Astrocyte (in vitro differentiated cells and primary cell): ENCODE data around the gene GKN2.

Source experiments
- CTCF ChIP-seq: IDR thresholded peaks from 2 replicates; pipeline ENCODE4 v1.5.1; 2011; ENCODE audit warnings: low read depth, mild to moderate bottlenecking, inconsistent platforms, low read length, moderate library complexity; ENCODE audit not compliant: insufficient read depth
- EZH2 ChIP-seq: IDR thresholded peaks from 2 replicates; pipeline ENCODE4 v1.6.1; 2012; ENCODE audit warnings: mild to moderate bottlenecking, low read length, inconsistent platforms; ENCODE audit not compliant: insufficient read depth

- TF ChIP-seq CTCF (no peak), EZH2 (no peak)
Observed at GRCh38 chr2:68992341-68992740, 39.6 kb upstream of the GKN2 start.
